Prostate gland (tissue), 2 donors: ENCODE data around the gene ALDH3A1. TPM values are rescaled to one million over a fixed set of nuclear protein-coding genes. Genes with fewer than 3 reads are reported as not detected.

Experiments
- DNase-seq: peaks from one replicate; pipeline ENCODE4 v3.0.0-alpha.2; 2019; ENCODE audit warnings: low spot score
- H3K27ac ChIP-seq, 2 donors: fragments of 200-600 bp; sonication (generic); 2 replicates each; pipeline ENCODE4 v1.5.1; 2017 to 2019
- H3K27me3 ChIP-seq: fragments of 200-600 bp; sonication (generic); replicated peaks from 2 replicates; pipeline ENCODE4 v1.5.1; 2019; ENCODE audit not compliant: insufficient read depth
- H3K36me3 ChIP-seq, 2 donors: fragments of 200-600 bp; sonication (generic); 1 replicate in 1 of 2; 2 replicates in 1 of 2; pipeline versions ENCODE4 v1.5.1 to v1.8.1; 2017 to 2019
- H3K4me1 ChIP-seq: fragments of 200-600 bp; sonication (generic); replicated peaks from 2 replicates; pipeline ENCODE4 v1.5.1; 2019
- H3K4me3 ChIP-seq, 2 donors: fragments of 200-600 bp; sonication (generic); 2 replicates each; pipeline ENCODE4 v1.5.1; 2017 to 2019
- H3K9me3 ChIP-seq: fragments of 200-600 bp; sonication (generic); 2 replicates; pipeline ENCODE4 v1.5.1; 2017
- POLR2A ChIP-seq: fragments of 450-650 bp; IDR thresholded peaks from one replicate; pipeline ENCODE4 v1.6.1; 2016; ENCODE audit warnings: antibody characterized with exemption, mild to moderate bottlenecking
- POLR2AphosphoS5 ChIP-seq: sonication (generic); formaldehyde crosslinking; IDR thresholded peaks from one replicate; pipeline ENCODE4 v1.6.1; 2017; ENCODE audit warnings: antibody characterized with exemption
- WGBS: methylation state at CpG from one replicate; pipeline ENCODE4 v1.1.5; 2018; 5-methylcytosine and 5-hydroxymethylcytosine counted together
- intact Hi-C: fragments of 100-400 bp; cut with DNase I; formaldehyde crosslinking; loops from one replicate; pipeline ENCODE4 v1.14.2; 2022
- total RNA-seq, 2 donors: library from RNA; depleted of rRNA; stranded (reverse); fragments of >200 nt; gene quantifications; one replicate each; pipeline ENCODE4 v1.1.0, GENCODE V29; 2016
- TF ChIP-seq, protein P1 (sequence below), 4 experiments: fragments of 200-600 bp in 2 of 4; fragments of 450-650 bp in 2 of 4; sonication (generic) in 2 of 4; IDR thresholded peaks; 1 replicate in 3 of 4; 2 replicates in 1 of 4; pipeline ENCODE4 v1.5.1; 2016 to 2019; ENCODE audit warnings: antibody characterized with exemption in 4 of 4, mild to moderate bottlenecking in 2 of 4, moderate library complexity in 2 of 4

ALDH3A1 gene
- total RNA-seq, 2 donors from 2014 or later, result 2.1 to 12.8 TPM

- no peaks in the 10 kb centered on the region for H3K9me3 ChIP-seq
- intact Hi-C loops, result no loop called here
- no peak overlapping the region for H3K4me3 ChIP-seq
- 80% methylated on average over 17 of the region's 17 CpGs for whole genome bisulfite sequencing
- DNase-seq, result no peak
- no peaks in the 10 kb centered on the region for H3K27me3 ChIP-seq
- no peak for TF ChIP-seq POLR2A
- TF ChIP-seq POLR2AphosphoS5, result no peak
- H3K4me1 ChIP-seq, result no peaks in the 10 kb centered on the region
- no peaks in the 10 kb centered on the region for H3K36me3 ChIP-seq
- H3K27ac ChIP-seq, result no peak overlapping the region
Measured at GRCh38 chr17:19703828-19704613, 44.1 kb downstream of the ALDH3A1 start.

DNA sequence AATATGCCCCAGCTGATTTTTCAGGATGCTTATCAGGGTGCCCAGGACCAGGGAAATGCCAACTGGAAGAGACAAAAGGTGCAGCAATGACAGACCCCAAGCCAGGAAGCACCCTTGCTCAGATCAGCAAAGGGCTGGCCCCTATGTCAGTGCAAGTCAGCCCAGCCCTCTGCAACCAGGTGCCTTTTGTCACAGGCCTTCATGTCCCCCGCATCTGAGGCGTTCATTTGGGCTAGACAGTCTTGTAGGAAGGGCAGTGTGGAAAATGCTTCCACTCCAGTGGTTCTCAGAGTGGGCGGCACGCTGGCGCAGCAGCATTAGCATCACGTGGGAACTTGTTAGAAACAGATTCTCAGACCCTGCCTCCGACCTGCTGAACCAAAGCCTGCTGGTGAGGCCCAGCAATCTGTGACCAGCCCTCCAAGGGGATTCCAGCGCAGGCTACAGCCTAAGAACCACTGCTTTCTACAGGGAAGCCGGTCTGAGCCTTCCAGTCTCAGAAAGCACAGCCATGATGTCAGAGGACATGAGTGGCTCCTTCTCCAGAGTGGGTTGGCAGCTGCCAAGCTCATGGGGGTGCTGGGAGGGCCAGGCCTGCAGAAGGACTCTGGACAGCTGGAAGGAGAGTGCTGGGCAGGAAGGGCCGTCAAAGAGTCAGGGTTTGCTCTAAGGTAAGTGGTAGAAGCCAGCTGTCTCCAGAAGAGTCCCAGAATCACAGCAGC is 44.8 kb downstream of the ALDH3A1 start:
- Histone ChIP-seq H3K4me1 (no peaks in the 10 kb centered on the region), H3K27ac (no peak overlapping the region), H3K9me3 (no peaks in the 10 kb centered on the region), H3K36me3 (no peaks in the 10 kb centered on the region), H3K27me3 (no peaks in the 10 kb centered on the region), H3K4me3 (no peak overlapping the region)
- 88% methylated on average over 10 of the region's 10 CpGs for WGBS
- intact Hi-C loops, result no loop called here
- TF ChIP-seq POLR2A (no peak), POLR2AphosphoS5 (no peak)
- TF ChIP-seq, protein P1, sequence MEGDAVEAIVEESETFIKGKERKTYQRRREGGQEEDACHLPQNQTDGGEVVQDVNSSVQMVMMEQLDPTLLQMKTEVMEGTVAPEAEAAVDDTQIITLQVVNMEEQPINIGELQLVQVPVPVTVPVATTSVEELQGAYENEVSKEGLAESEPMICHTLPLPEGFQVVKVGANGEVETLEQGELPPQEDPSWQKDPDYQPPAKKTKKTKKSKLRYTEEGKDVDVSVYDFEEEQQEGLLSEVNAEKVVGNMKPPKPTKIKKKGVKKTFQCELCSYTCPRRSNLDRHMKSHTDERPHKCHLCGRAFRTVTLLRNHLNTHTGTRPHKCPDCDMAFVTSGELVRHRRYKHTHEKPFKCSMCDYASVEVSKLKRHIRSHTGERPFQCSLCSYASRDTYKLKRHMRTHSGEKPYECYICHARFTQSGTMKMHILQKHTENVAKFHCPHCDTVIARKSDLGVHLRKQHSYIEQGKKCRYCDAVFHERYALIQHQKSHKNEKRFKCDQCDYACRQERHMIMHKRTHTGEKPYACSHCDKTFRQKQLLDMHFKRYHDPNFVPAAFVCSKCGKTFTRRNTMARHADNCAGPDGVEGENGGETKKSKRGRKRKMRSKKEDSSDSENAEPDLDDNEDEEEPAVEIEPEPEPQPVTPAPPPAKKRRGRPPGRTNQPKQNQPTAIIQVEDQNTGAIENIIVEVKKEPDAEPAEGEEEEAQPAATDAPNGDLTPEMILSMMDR (IDR thresholded peaks at IDR 0.05), result no peak
- DNase-seq, result no peak

DNA sequence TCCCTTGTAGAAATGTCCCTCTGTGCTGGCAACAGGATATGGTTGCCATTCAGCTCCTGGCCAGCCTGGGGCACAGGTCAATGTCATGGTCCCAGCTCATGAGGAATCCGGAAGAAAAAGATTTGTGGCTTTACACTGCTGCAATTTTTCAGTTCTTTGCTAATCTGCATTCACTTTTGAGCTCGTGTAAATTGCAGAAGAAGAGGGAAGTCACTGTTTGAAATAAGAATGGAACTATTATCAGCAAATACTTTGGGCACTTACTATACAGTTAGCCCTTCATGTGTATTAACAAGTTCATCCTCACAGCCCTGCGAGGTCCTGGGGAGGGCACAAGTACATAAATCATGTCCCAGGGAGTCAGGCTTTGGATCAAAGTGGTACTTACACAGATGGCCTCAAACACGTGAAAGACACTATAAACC is 45.9 kb downstream of the ALDH3A1 start:
- TF ChIP-seq, protein P1 (IDR thresholded peaks at IDR 0.05), result no peak
- TF ChIP-seq POLR2AphosphoS5 (no peak), POLR2A (no peak)
- H3K9me3 ChIP-seq, result no peaks in the 10 kb centered on the region
- H3K27me3 ChIP-seq, result no peaks in the 10 kb centered on the region
- H3K4me3 ChIP-seq, result no peak overlapping the region
- no peaks in the 10 kb centered on the region for H3K36me3 ChIP-seq
- H3K4me1 ChIP-seq, result no peaks in the 10 kb centered on the region
- intact Hi-C loops, result no loop called here
- no peak overlapping the region for H3K27ac ChIP-seq
- no peak for DNase-seq
- 66% methylated on average over 4 of the region's 4 CpGs for WGBS

Other genes starting within 250 kb of the ALDH3A1 start
- 10 to 100 TPM in 1 of 2 donors, 1 to 10 TPM in 1; 4.5 to 20.0 TPM for gene SLC47A1, start 214.4 kb downstream of the ALDH3A1 start, total RNA-seq
- gene ALDH3A2, start 99.5 kb downstream of the ALDH3A1 start, total RNA-seq, result 100 to 1,000 TPM; 202 to 357 TPM
- gene SLC47A2, start 31.7 kb downstream of the ALDH3A1 start, total RNA-seq, result not detected
- 10 to 100 TPM; 15.9 to 44.4 TPM for gene ULK2, start 119.6 kb upstream of the ALDH3A1 start, total RNA-seq
- 10 to 100 TPM; 26.8 to 31.7 TPM for gene AKAP10, start 229.5 kb upstream of the ALDH3A1 start, total RNA-seq